Peyer's patch (tissue), 4 donors: ENCODE measurements around the gene UBR3. TPM values are rescaled to one million over a fixed set of nuclear protein-coding genes. Genes with fewer than 3 reads are reported as not detected.
A peak's percentile ranks its signal among the peaks of the same experiment; 100 is the strongest.

Source experiments
- DNase-seq, 3 donors: peaks; one replicate each; pipeline ENCODE4 v3.0.0-alpha.2; 2017 to 2019
- H3K27ac ChIP-seq, 4 donors: fragments of 200-600 bp; sonication (generic); one replicate each; pipeline ENCODE4 v1.5.1; 2016 to 2019
- H3K27me3 ChIP-seq, 2 donors: fragments of 200-600 bp; sonication (generic); one replicate each; pipeline ENCODE4 v1.5.1; 2019
- H3K36me3 ChIP-seq, 3 donors: fragments of 200-600 bp; sonication (generic); one replicate each; pipeline ENCODE4 v1.5.1; 2016 to 2019
- H3K4me1 ChIP-seq, 4 donors: fragments of 200-600 bp; sonication (generic); one replicate each; pipeline ENCODE4 v1.5.1; 2016 to 2019
- H3K4me3 ChIP-seq, 4 donors: fragments of 200-600 bp; sonication (generic); 1 replicate in 3 of 4; 2 replicates in 1 of 4; pipeline ENCODE4 v1.5.1; 2016 to 2019; ENCODE audit warnings: mild to moderate bottlenecking in 1 of 4
- H3K9me3 ChIP-seq, 4 donors: fragments of 200-600 bp; sonication (generic); one replicate each; pipeline ENCODE4 v1.5.1; 2016 to 2019; ENCODE audit warnings: mild to moderate bottlenecking in 1 of 4
- POLR2A ChIP-seq, 2 donors: fragments of 450-650 bp; IDR thresholded peaks; one replicate each; pipeline ENCODE4 v1.5.1; 2017; ENCODE audit warnings: antibody characterized with exemption in 2 of 2, mild to moderate bottlenecking in 2 of 2, moderate library complexity in 2 of 2
- total RNA-seq, 4 donors: library from RNA; depleted of rRNA; stranded (reverse); fragments of >200 nt; gene quantifications; one replicate each; pipeline ENCODE4 v1.1.0, GENCODE V29; 2016
- TF ChIP-seq, protein P1 (sequence below), 6 experiments: fragments of 450-650 bp in 4 of 6; fragments of 200-600 bp in 2 of 6; sonication (generic) in 1 of 6; IDR thresholded peaks; one replicate each; pipeline ENCODE4 v1.5.1; 2017 to 2019; ENCODE audit warnings: antibody characterized with exemption in 6 of 6, mild to moderate bottlenecking in 3 of 6, moderate library complexity in 1 of 6

Gene UBR3
- total RNA-seq, 4 donors from 2014 or later, result 45.4 to 90.0 (median 72.4) TPM

DNA sequence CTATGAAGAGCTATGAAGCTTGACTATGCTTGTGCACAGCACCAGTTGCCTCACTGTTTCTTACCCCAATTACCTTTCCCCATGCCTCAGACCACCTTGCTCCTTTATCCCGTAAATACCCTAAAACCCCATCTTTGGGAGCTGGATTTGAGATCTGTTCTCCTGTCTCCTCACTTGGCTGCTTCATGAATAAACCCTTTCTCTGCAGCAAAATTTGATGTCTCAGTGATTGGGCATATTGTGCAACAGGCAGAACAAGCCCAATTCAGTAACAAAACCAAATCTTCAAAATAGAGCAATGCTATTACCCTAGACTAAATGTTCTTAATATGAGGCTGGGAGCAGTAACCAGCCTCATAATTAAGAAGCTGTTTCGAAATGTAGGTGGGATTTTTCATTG lies 32.1 kb upstream of the UBR3 start:
- no peak for DNase-seq
- TF ChIP-seq POLR2A (IDR thresholded peaks at IDR 0.05), result no peak
- TF ChIP-seq, protein P1, sequence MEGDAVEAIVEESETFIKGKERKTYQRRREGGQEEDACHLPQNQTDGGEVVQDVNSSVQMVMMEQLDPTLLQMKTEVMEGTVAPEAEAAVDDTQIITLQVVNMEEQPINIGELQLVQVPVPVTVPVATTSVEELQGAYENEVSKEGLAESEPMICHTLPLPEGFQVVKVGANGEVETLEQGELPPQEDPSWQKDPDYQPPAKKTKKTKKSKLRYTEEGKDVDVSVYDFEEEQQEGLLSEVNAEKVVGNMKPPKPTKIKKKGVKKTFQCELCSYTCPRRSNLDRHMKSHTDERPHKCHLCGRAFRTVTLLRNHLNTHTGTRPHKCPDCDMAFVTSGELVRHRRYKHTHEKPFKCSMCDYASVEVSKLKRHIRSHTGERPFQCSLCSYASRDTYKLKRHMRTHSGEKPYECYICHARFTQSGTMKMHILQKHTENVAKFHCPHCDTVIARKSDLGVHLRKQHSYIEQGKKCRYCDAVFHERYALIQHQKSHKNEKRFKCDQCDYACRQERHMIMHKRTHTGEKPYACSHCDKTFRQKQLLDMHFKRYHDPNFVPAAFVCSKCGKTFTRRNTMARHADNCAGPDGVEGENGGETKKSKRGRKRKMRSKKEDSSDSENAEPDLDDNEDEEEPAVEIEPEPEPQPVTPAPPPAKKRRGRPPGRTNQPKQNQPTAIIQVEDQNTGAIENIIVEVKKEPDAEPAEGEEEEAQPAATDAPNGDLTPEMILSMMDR (IDR thresholded peaks at IDR 0.05), result no peak
- H3K27ac ChIP-seq, result no peak overlapping the region
- H3K36me3 ChIP-seq, result no peaks in the 10 kb centered on the region
- no peaks in the 10 kb centered on the region for H3K27me3 ChIP-seq
- H3K9me3 ChIP-seq, result no peaks in the 10 kb centered on the region
- no peak overlapping the region for H3K4me3 ChIP-seq
- H3K4me1 ChIP-seq, result peaks cover 0 to 6% (median 0%) of the 10 kb centered on the region in 4 donors

DNA sequence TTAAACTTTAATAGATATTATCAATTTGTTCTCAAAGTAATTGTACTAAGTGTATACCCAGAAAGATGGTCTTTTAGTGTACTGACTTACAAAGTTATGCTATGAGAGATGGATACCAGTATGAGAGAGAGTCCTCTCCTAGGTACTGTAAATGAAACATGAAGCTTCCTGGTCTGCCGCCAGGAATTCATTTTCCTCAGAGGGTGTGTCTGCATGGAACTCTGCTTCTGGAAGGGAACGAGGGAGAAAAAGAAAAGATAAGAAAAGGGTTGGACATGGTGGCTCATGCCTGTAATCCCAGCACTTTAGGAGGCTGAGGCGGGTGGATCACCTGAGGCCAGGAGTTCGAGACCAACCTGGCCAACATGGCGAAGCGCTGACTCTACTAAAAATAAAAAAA lies 30.8 kb upstream of the UBR3 start:
- no peak for DNase-seq
- no peak for TF ChIP-seq POLR2A (IDR thresholded peaks at IDR 0.05)
- TF ChIP-seq, protein P1 (IDR thresholded peaks at IDR 0.05), result no peak
- no peaks in the 10 kb centered on the region for H3K27me3 ChIP-seq

DNA sequence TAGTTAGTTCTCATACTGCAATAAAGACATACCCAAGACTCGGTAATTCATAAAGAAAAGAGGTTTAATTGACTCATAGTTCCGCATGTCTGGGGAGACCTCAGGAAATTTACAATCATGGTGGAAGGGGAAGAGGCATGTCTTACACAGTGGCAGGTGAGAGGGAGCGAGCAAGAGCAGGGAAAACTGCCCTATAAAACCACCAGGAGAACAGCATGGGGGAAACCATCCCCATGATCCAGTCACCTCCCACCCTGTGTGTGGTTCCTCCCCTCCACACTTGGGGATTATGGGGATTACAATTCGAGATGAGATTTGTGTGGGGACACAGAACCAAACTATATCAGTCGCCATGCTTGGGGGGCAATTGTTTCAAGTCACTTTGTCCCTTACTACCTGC lies 29.7 kb upstream of the UBR3 start:
- DNase-seq, result no peak
- TF ChIP-seq POLR2A (IDR thresholded peaks at IDR 0.05), result no peak
- TF ChIP-seq, protein P1 (IDR thresholded peaks at IDR 0.05), result no peak
- Histone ChIP-seq H3K27me3 (no peaks in the 10 kb centered on the region), H3K9me3 (no peaks in the 10 kb centered on the region), H3K4me3 (no peak overlapping the region), H3K4me1 (peaks cover 0 to 6% (median 0%) of the 10 kb centered on the region in 4 donors), H3K27ac (no peak overlapping the region), H3K36me3 (peaks cover 0 to 10% (median 0%) of the 10 kb centered on the region in 3 donors)

More for the DNA sequence above, 30.8 kb upstream of the UBR3 start:
- Histone ChIP-seq H3K4me3 (no peak overlapping the region), H3K4me1 (peaks cover 0 to 6% (median 0%) of the 10 kb centered on the region in 4 donors), H3K36me3 (peaks cover 0 to 3% (median 0%) of the 10 kb centered on the region in 3 donors), H3K9me3 (no peaks in the 10 kb centered on the region), H3K27ac (no peak overlapping the region)

DNA sequence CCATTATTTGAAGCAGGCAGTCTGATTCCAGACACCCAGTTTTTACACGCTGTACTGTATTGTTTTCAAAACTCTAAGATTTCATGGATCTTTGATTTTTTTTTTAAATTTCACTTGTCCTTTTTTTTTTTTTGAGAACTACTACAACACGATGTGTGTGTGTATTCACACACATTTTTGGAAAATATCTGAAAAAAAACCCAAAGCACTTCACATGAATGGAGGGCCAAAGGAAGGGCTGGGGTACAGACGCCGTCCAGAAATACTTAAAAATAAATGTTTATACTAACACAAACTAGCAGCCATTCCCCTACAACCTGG lies 28.9 kb upstream of the UBR3 start:
- Histone ChIP-seq H3K4me3 (peak overlapping the region; percentile 57 to 84 (median 67)), H3K36me3 (peaks cover 0 to 10% (median 0%) of the 10 kb centered on the region in 3 donors), H3K9me3 (no peaks in the 10 kb centered on the region), H3K4me1 (peaks cover 0 to 6% (median 0%) of the 10 kb centered on the region in 4 donors), H3K27ac (peak overlapping the region; percentile 80 to 90 (median 86)), H3K27me3 (no peaks in the 10 kb centered on the region)
- TF ChIP-seq POLR2A (IDR thresholded peaks at IDR 0.05), result no peak
- TF ChIP-seq, protein P1 (IDR thresholded peaks at IDR 0.05), result no peak
- no peak for DNase-seq

DNA sequence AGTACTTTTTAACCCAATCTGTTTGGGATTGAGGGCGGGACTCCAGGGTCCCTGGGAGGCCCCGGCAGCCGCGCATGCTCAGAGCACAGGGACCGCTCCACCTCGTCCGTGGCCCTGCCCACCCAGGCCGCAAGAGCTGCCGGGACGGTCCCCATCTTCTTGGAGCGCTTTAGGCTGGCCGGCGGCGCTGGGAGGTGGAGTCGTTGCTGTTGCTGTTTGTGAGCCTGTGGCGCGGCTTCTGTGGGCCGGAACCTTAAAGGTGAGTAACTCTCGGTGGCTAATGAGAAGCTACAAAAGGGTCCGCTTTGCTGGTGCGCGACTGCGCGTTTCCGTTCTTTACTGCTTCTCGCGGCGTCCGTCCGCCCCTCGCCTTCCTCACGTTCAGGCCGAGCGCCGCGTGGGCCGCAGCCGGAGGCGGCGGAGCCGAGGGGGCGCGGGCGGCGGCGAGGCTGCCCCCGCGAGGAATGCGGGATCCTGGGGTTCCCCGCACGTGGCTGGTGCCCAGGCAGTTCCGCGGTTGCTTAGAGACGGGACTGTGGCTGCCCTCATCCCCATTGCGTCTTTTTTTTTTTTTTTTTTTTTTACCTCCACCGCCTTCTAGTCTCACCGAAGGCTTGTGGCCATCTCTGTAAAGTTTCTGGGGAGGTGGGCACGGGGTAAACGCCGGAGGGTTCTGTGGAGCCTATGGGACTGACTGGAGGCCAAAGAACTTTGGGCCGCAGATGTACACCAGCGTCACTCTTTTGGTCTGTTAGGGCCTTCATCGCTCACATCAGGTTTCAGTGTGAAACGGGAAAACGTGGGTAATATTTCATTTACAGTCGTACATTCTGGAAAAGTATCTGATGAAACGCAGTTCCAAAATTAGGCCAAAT lies 28.3 kb upstream of the UBR3 start, which contains the start of gene SSB:
TSS of gene SSB (plus strand) at position 154 of the 875 bp plus-strand sequence. CDS start 2,090 bp downstream, outside the sequence.
- H3K4me3 ChIP-seq, result peak within 1 kb of the TSS; percentile 57 to 84 (median 67)
- H3K9me3 ChIP-seq, result no peaks in the 10 kb centered on the region
- peak; percentile 42 to 66 for TF ChIP-seq POLR2A (IDR thresholded peaks at IDR 0.05)
- TF ChIP-seq, protein P1 (IDR thresholded peaks at IDR 0.05), result peak in 1 of 6 experiments; percentile 4
- peaks cover 0 to 10% (median 0%) of the 10 kb centered on the region in 3 donors for H3K36me3 ChIP-seq
- H3K4me1 ChIP-seq, result peaks cover 0 to 6% (median 0%) of the 10 kb centered on the region in 4 donors
- H3K27me3 ChIP-seq, result no peaks in the 10 kb centered on the region
- peak; percentile 91 to 97 (median 93) for DNase-seq
- peak within 1 kb of the TSS; percentile 80 to 90 (median 86) for H3K27ac ChIP-seq
